GM21447 (cell line): ENCODE measurements around the gene IGSF21.

Experiments
- ATAC-seq: cut with Tn5 transposase; IDR thresholded peaks from one replicate; pipeline ENCODE4 v1.9.1; 2021; ENCODE audit not compliant: unreplicated experiment

IGSF21 gene

DNA sequence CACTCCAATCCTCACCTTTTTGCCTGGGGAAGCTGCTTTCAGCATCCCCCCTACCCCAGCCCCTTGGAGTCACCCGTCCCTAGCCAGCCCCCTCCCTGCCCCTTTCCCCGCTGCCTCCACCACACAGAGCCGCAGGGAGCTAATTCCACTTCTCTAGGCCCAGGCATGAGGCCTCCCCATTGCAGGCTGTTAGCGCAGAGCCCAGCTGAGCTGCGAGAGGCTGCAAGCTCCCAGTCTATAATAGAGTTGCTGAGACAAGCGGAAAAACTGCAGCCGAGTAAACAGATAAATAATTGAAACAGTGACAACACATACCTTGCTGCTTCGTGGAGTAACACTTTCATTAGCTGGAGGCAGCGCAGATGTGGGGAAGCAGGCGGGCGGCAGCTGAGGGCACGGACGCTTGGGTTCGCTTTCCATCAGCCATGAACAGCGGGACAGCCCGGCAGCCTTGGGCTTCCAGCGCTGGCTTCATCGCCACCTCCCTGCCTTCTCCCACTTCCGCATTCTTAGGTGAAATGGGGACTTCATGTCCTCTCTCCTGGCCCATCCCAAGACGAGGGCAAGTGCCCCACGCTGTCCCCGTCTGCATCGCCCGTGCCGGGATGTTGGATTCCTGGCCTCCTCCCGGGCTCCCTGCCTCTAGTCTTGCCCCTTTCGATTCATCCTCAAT, 183.3 kb downstream of the IGSF21 start:
- no peak for ATAC-seq

- ATAC-seq: no peak
Observed at GRCh38 chr1:18292531-18292930, 184.9 kb downstream of the IGSF21 start.

DNA sequence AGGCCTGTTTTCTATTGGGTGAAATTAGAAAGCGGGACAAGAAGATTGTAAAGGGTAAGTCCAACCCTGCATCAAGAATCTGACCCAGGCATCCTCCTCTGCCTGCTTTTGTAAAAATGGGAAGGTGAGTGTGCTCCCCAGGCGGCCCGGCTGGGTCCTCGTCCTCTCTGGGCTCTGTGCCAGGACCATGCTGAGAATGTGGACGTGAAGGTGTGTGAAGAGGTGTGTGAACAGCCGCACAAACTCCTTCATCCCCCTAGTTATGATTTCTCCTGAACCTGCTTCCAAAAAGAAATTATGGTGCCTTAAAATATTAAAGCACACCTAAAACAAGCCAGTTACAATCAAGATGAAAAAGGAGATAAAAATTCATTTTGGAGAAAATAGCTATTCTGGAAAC, 185.7 kb downstream of the IGSF21 start:
- ATAC-seq: no peak

GRCh38 chr1:18294437-18295176, 187.0 kb downstream of the IGSF21 start:
- no peak for ATAC-seq

- no peak for ATAC-seq
Observed at GRCh38 chr1:18297896-18298648, 190.5 kb downstream of the IGSF21 start.

GRCh38 chr1:18299441-18300338, 192.1 kb downstream of the IGSF21 start:
- no peak for ATAC-seq

GRCh38 chr1:18300376-18300775, 192.8 kb downstream of the IGSF21 start:
- ATAC-seq: no peak

DNA sequence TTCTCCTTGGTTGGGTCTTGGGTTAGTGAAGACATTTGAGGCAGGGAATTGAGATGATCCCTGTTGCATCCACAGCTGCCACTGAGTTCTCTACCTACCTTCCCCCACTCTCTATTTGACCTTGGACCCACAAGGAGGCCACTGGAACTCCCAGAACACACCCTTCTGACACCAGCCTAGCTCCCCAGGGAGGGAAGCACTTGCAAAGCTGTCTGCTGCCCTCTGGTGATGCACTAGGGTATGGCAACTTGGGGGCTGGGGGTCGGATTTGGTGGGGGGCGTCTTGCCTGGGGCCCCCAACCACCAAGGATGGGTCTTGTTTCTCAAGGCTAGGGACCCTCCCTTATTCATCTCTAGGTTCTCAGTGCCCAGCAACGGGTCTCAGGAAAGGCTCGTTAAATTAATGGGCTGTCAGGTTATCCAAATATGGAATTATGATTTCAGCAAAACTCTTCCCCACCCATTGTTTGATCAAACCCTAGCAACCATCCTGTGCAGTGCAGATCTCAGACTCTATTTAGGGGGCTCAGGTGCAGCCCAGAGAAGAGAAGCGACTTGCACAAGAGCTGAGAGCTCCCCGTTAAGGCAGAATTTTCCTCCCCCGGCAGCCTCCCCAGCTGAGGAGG, 195.3 kb downstream of the IGSF21 start:
- ATAC-seq: no peak

DNA sequence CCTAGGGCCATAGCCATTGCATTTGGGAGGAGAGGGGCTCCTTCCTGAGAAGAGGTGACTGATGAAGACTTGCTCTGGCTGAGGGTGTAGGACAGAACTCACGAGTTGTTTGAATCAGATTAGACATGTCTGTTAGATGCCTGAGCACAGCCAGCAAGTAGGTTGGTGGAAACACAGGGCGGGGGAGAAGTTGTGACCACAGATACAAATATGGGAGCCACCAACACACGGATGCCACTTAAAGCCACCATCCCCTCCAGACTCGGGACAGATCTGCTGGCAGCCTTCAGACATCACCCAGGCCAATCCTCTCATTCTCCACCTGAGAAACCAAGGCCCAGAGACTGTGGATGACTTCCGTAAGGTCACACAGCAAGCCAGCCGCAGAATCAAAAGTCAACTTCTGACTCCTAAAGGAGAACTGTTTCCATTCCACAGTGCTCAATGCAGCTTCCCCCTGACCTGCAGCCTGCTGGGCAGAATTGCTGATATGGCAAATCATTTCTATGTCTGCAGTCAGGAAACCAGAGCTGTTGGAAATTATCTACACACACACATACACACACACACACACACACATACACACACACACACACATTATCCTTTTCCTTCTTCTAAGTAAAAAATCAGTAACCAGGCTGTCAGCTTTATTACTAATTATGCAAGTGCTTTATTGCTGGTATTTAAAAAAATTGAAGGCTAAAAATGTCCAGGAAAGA, 196.7 kb downstream of the IGSF21 start:
- ATAC-seq: no peak

DNA sequence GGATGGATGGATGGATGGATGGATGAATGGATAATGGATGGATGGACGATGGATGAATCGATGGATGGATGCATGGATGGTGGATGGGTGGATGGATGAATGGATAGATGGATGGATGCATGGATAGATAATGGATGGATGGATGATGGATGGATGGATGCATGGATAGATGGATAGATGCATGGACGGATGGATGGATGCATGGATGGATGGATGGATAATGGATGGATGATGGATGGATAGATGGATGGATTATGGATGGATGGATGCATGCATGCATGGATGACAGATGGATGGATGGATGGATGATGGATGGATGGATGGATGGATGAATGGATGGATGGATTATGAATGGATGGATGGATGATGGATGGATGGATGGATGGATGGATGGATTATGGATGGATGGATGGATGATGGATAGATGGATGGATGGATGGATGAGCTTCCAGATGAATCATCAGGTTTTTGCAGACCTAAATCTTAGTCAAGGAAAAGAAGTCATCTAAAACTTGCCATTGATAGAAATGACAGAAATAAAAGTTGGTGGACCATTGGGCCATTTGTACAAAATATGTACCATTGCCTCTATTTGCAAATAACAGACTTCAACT, 197.7 kb downstream of the IGSF21 start:
- no peak for ATAC-seq

- no peak for ATAC-seq
Observed at GRCh38 chr1:18307329-18307898, 199.8 kb downstream of the IGSF21 start.

DNA sequence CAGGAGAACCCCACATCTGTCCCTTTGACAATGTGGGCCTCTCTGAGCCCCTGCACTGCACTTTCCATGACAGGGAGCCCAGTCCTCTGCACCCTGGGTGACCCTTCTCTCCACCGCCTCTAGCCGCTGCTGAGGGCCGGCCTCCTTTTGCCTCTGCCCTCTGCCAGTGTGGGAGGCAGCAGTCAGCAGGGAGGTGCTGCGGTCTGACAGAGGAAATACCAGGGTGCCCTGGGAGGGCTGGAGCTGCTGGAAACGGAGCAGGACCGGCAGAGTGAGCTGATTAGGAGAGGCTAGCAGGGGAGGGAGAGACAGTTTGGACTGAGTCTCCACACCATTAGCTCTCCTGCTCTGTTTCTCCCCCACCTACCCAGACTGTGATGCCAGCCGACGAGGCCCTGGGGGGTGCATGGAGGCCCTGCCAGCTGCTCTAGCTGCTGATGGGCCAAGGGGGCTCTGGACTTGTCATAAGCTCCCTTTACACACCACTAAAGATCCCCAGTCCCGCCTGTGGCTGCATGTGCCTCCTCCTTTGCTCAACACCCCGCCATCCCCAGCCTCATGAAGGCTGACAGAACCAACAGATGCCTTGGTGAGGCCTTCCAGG, 202.1 kb downstream of the IGSF21 start:
- no peak for ATAC-seq

DNA sequence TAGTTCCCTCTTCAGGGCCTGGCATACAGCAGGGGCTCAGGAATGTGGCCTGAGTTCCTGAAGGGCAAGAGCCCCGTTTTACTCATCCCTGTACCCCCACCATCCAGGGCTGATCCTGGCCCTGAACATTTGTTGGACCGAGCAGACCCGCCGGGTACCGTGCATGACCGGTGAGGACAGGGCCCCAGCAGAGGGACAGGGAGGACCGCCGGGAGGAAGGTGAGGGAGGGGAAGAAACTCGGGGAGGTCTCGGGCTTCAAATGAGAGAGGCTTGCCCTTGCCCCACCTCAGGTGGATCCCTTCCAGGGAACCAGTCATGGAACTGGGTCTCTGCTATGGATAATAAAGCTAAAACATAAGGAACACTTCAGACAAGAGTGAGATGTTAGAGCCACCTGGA, 205.4 kb downstream of the IGSF21 start:
- ATAC-seq: no peak

DNA sequence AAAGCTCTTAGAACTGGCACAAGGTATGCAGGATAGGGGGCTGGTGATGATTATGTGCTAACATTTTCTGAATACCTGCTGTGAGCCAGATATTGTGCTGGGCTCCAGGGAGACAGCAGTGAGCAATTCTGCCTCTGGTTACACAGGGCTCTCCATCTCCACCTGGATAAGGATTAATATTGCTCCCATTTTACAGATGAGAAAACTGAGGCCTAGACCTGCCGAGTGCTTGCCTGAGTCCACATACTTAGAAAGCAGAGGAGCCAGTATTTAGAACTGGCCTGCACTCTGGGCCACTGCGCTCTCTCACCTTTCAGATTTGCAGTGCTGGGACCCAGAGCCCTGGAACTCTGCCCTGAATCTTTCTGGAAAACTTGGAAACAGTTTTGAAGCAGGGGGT, 205.9 kb downstream of the IGSF21 start:
- no peak for ATAC-seq

DNA sequence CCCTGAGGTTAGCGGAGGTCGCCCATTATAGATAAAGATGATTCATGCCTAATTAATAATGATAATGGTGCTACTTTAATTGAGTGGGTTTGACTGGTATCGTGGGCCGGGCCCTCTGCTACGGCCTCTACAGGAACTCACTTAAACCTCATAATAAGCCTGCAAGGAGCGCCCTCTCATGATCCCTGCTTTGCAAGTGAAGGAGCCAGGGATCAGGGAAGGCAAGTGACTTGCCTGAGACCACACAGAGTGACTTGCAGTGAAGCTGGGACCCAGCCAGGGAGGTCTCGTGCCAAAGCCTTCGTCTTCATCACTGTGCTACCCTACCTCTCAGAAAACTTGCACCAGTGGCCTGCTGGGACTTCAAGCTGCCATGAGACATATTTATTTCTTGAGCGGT, 206.8 kb downstream of the IGSF21 start:
- ATAC-seq: no peak

DNA sequence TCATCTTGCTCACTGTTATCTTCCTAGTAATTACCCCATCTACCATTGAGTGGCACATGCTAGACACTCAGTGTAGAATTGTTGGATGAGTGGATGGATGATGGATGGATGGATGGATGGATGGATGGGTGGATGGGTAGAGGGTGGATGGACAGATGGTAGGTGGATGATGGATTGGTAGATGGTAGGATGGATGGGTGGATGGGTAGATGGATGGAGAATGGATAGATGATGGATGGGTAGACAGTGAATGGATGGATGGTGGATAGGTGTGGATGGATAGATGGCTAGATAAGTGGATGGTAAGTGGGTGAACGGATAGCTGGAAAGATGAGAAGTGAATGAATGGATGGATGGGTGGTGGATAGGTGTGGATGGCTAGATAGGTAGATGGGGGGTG, 207.9 kb downstream of the IGSF21 start:
- no peak for ATAC-seq

- no peak for ATAC-seq
Observed at GRCh38 chr1:18316764-18317163, 209.2 kb downstream of the IGSF21 start.

DNA sequence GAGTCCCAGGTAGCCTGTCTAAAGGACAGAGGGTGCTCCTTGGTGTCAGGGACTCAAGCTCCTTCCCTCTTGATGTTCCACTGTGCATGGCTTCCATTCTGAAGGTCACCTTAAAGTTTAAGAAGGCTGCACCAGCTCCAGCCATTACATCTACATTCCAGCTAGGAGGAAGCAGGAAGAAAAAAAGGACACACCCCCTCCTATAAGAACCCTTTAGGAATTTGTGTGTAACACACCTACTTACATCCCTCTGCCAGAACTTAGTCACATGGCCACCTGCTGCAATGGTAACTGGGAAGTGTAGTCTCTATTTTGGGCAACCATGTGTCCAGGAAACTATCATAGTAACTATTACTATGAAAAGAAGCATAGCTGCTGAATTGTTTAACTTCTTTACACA, 211.5 kb downstream of the IGSF21 start:
- ATAC-seq: no peak

DNA sequence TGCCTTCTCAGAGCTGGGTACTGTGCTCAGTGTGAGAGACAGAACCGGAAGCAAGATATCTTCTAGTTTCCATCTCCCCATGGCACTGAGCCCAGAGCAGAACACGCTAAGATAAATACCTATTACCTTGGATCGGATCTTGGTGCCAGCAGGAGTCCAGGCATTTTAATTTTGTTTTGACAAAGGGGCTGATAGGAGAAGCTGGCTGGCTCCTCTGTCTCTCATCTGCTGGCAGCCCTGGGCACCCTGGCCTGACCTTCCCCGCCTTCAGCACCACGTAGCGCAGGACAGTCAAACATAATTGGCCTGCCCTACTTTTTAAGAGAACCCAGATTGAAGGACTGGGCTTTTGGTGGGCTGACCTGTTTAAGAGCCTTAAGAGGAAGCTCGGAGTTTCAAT, 212.5 kb downstream of the IGSF21 start:
- ATAC-seq: no peak
